OCI-LY1 (cell line): ENCODE results near the gene ADAP2.
"Not testable (repeated sequence)": the region's sequence is repeated elsewhere in the genome, so short reads cannot be mapped to it uniquely, and the experiment has no call there.

Experiments
- EZH2 ChIP-seq: fragments of 200-600 bp; sonication (generic), shearing (Covaris generic); IDR thresholded peaks from 2 replicates; pipeline ENCODE4 v1.8.0; 2017; ENCODE audit warnings: borderline replicate concordance, mixed run types, mild to moderate bottlenecking, antibody characterized with exemption, low read length, moderate library complexity, mixed read lengths
- TF ChIP-seq, protein P1 (sequence below): fragments of 200-600 bp; sonication (generic), shearing (Covaris generic); IDR thresholded peaks from 2 replicates; pipeline ENCODE4 v1.5.1; 2017; ENCODE audit warnings: mild to moderate bottlenecking, antibody characterized with exemption, low read length, moderate library complexity, mixed read lengths

DNA sequence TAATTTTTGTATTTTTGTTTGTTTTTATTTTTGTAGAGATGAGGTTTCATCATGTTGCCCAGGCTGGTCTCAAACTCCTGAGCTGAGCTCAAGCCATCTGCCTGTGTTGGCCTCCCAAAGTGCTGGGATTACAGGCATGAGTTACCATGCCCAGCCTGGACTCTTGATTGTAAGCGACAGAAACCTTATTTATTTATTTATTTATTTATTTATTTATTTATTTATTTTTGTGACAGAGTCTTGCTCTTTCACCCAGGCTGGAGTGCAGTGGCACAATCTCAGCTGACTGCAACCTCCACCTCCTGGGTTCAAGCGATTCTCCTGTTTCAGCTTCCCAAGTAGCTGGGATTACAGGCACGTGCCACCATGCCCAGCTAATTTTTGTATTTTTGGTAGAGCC is 8.1 kb downstream of the ADAP2 start:
- TF ChIP-seq EZH2, result not testable (repeated sequence)
- TF ChIP-seq, protein P1, sequence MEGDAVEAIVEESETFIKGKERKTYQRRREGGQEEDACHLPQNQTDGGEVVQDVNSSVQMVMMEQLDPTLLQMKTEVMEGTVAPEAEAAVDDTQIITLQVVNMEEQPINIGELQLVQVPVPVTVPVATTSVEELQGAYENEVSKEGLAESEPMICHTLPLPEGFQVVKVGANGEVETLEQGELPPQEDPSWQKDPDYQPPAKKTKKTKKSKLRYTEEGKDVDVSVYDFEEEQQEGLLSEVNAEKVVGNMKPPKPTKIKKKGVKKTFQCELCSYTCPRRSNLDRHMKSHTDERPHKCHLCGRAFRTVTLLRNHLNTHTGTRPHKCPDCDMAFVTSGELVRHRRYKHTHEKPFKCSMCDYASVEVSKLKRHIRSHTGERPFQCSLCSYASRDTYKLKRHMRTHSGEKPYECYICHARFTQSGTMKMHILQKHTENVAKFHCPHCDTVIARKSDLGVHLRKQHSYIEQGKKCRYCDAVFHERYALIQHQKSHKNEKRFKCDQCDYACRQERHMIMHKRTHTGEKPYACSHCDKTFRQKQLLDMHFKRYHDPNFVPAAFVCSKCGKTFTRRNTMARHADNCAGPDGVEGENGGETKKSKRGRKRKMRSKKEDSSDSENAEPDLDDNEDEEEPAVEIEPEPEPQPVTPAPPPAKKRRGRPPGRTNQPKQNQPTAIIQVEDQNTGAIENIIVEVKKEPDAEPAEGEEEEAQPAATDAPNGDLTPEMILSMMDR, result not testable (repeated sequence)
